ENCODE measurements around the gene CNTNAP3B.
"Not testable (repeated sequence)": the region's sequence is repeated elsewhere in the genome, so short reads cannot be mapped to it uniquely, and the experiment has no call there.

The CNTNAP3B gene

GRCh38 chr9:41977965-41978600 is 151.1 kb downstream of the CNTNAP3B start:
- not testable (repeated sequence) for DNase-seq (ENCODE audit: low read depth)

- DNase-seq (ENCODE audit: low read depth): not testable (repeated sequence)
These were observed 154.3 kb downstream of the CNTNAP3B start for GRCh38 chr9:41974906-41975305.

GRCh38 chr9:41953007-41953406 is 176.2 kb downstream of the CNTNAP3B start:
- not testable (repeated sequence) for DNase-seq (ENCODE audit: low read depth)

GRCh38 chr9:41941738-41942137 is 187.5 kb downstream of the CNTNAP3B start:
- not testable (repeated sequence) for DNase-seq (ENCODE audit: low read depth)

- not testable (repeated sequence) for DNase-seq (ENCODE audit: low read depth)
These were observed 191.1 kb downstream of the CNTNAP3B start for GRCh38 chr9:41938143-41938542.

- not testable (repeated sequence) for DNase-seq (ENCODE audit: low read depth)
These were observed 193.5 kb downstream of the CNTNAP3B start for GRCh38 chr9:41935727-41936126.

- not testable (repeated sequence) for DNase-seq (ENCODE audit: low read depth)
These were observed 200.1 kb downstream of the CNTNAP3B start for GRCh38 chr9:41929172-41929571.

GRCh38 chr9:41917374-41917773 is 211.9 kb downstream of the CNTNAP3B start:
- not testable (repeated sequence) for DNase-seq (ENCODE audit: low read depth)

- DNase-seq (ENCODE audit: low read depth): not testable (repeated sequence)
These were observed 223.7 kb downstream of the CNTNAP3B start for GRCh38 chr9:41905488-41905887.

- not testable (repeated sequence) for DNase-seq (ENCODE audit: low read depth)
These were observed 226.5 kb downstream of the CNTNAP3B start for GRCh38 chr9:41902762-41903161.

GRCh38 chr9:41898720-41899343 is 230.4 kb downstream of the CNTNAP3B start:
- not testable (repeated sequence) for DNase-seq (ENCODE audit: low read depth)

GRCh38 chr9:41874557-41874956 is 254.7 kb downstream of the CNTNAP3B start:
- not testable (repeated sequence) for DNase-seq (ENCODE audit: low read depth)

- DNase-seq (ENCODE audit: low read depth): not testable (repeated sequence)
These were observed 273.8 kb downstream of the CNTNAP3B start for GRCh38 chr9:41855422-41855821.

- not testable (repeated sequence) for DNase-seq (ENCODE audit: low read depth)
These were observed 277.1 kb downstream of the CNTNAP3B start for GRCh38 chr9:41851848-41852740.

- DNase-seq (ENCODE audit: low read depth): not testable (repeated sequence)
These were observed 281.4 kb downstream of the CNTNAP3B start for GRCh38 chr9:41847829-41848228.
